AG04450 (cell line): ENCODE measurements around the gene GALNT5. TPM values are rescaled to one million over a fixed set of nuclear protein-coding genes. Genes with fewer than 3 reads are reported as not detected.
"Not testable (repeated sequence)": the region's sequence is repeated elsewhere in the genome, so short reads cannot be mapped to it uniquely, and the experiment has no call there.

Experiments used
- CTCF ChIA-PET: fragments of 300-600, 350-600 bp; formaldehyde crosslinking; extraction: SDS; loops from one replicate; lab custom pipeline; 2022; ENCODE audit warnings: antibody characterized with exemption, inconsistent platforms; lab: Charles Lee
- POLR2A ChIA-PET: fragments of 350-600 bp; formaldehyde crosslinking; extraction: SDS; loops from one replicate; lab custom pipeline; 2021; ENCODE audit warnings: antibody characterized with exemption, inconsistent platforms; lab: Yijun Ruan, JAX
- DNase-seq: peaks from one replicate; pipeline ENCODE4 v3.0.0-alpha.2; 2011; ENCODE audit warnings: low read depth, low spot score
- H3K27ac ChIP-seq: one replicate; pipeline ENCODE4 v1.5.1; 2012; ENCODE audit warnings: low read depth, low read length, control low read depth
- H3K27me3 ChIP-seq: one replicate; pipeline ENCODE4 v1.6.0; 2012; ENCODE audit warnings: low read length; ENCODE audit not compliant: control insufficient read depth, insufficient read depth
- H3K4me3 ChIP-seq: 2 replicates; pipeline ENCODE4 v1.5.1; 2011; ENCODE audit warnings: mild to moderate bottlenecking, low read depth, low read length, control low read depth
- H3K9me3 ChIP-seq: 2 replicates; pipeline ENCODE4 v1.5.1; 2012; ENCODE audit warnings: low read length; ENCODE audit not compliant: control insufficient read depth, insufficient read depth
- CTCF ChIP-seq: IDR thresholded peaks from 2 replicates; pipeline ENCODE4 v1.5.1; 2011; ENCODE audit warnings: low read depth, low read length, control low read depth, inconsistent platforms
- polyA plus RNA-seq: library from polyadenylated mRNA; depleted of rRNA; stranded (reverse); fragments of >200 nt; gene quantifications from 2 replicates; pipeline ENCODE4 v1.2.3, GENCODE V29; 2011

The GALNT5 gene
- polyA plus RNA-seq, 1 experiment: 55.0 TPM

GRCh38 chr2:157337978-157338377 is 80.5 kb downstream of the GALNT5 start:
- ChIA-PET CTCF (interaction anchor here (0.7 to 10.3 kb wide), 7 partner anchors 9 to 1961 kb away, joined by 3 to 299 read pairs (median 35); partner anchors contain the start of gene ERMN), POLR2A (no interaction called here)
- Histone ChIP-seq H3K27me3 (no peaks in the 10 kb centered on the region), H3K9me3 (no peaks in the 10 kb centered on the region), H3K27ac (no peak overlapping the region), H3K4me3 (no peak overlapping the region)
- no peak for DNase-seq
- TF ChIP-seq CTCF: no peak

- CTCF ChIA-PET: interaction anchor here (0.6 to 6.6 kb wide), 4 partner anchors 12 to 256 kb away, joined by 3 to 166 read pairs (median 3); partner anchors contain the start of gene ERMN
- no peak overlapping the region for H3K4me3 ChIP-seq
- DNase-seq: no peak
- H3K9me3 ChIP-seq: no peaks in the 10 kb centered on the region
- H3K27me3 ChIP-seq: no peaks in the 10 kb centered on the region
- POLR2A ChIA-PET: no interaction called here
- no peak for TF ChIP-seq CTCF
- no peak overlapping the region for H3K27ac ChIP-seq
Observed at GRCh38 chr2:157339965-157340655, 82.6 kb downstream of the GALNT5 start.

GRCh38 chr2:157341381-157341780 is 83.9 kb downstream of the GALNT5 start:
- H3K9me3 ChIP-seq, POLR2A ChIA-PET, H3K4me3 ChIP-seq, H3K27ac ChIP-seq, H3K27me3 ChIP-seq, DNase-seq: not testable (repeated sequence)
- CTCF ChIA-PET: interaction anchor here (1.0 kb wide), 1 partner anchor 14 kb away, joined by 3 read pairs; no protein-coding TSS in a partner anchor

GRCh38 chr2:157345647-157346389 is 88.3 kb downstream of the GALNT5 start:
- ChIA-PET POLR2A (no interaction called here), CTCF (interaction anchor here (0.6 to 9.0 kb wide), 4 partner anchors 10 to 44 kb away, joined by 3 to 96 read pairs (median 19); partner anchors contain the start of gene ERMN)
- H3K9me3 ChIP-seq: no peaks in the 10 kb centered on the region
- no peak for TF ChIP-seq CTCF
- H3K4me3 ChIP-seq: no peak overlapping the region
- no peak for DNase-seq
- H3K27me3 ChIP-seq: no peaks in the 10 kb centered on the region
- H3K27ac ChIP-seq: no peak overlapping the region

- no peak overlapping the region for H3K27ac ChIP-seq
- no peaks in the 10 kb centered on the region for H3K9me3 ChIP-seq
- H3K27me3 ChIP-seq: no peaks in the 10 kb centered on the region
- CTCF ChIA-PET: interaction anchor here (8.1 to 9.0 kb wide), 2 partner anchors 13 to 22 kb away, joined by 34 to 96 read pairs; partner anchors contain the start of gene ERMN
- POLR2A ChIA-PET: no interaction called here
- DNase-seq: no peak
- H3K4me3 ChIP-seq: no peak overlapping the region
- no peak for TF ChIP-seq CTCF
Observed at GRCh38 chr2:157348291-157348921, 90.9 kb downstream of the GALNT5 start.
